ENCODE measurements around the gene ZNRF3. TPM values are rescaled to one million over a fixed set of nuclear protein-coding genes. Genes with fewer than 3 reads are reported as not detected.
"Not testable (repeated sequence)": the region's sequence is repeated elsewhere in the genome, so short reads cannot be mapped to it uniquely, and the experiment has no call there.

Gene ZNRF3
- total RNA-seq, 6 experiments from 2014 or later = 5.8 to 9.2 (median 6.9) TPM

GRCh38 chr22:28905256-28905832 is 22.0 kb downstream of the ZNRF3 start:
- no peak overlapping the region for H3K27ac ChIP-seq
- TF ChIP-seq CTCF (IDR thresholded peaks at IDR 0.05) (no peak), POLR2A (IDR thresholded peaks at IDR 0.05) (no peak)

GRCh38 chr22:28906312-28906711 is 22.9 kb downstream of the ZNRF3 start:
- DNase-seq = no peak
- 100% methylated on average over 1 of the region's 2 CpGs for WGBS (ENCODE audit: insufficient coverage, low coverage, low lambda C conversion rate, missing lambda C conversion rate)
- intact Hi-C loops (cut with DNase I) = no loop called here
- no peaks in the 10 kb centered on the region for H3K27me3 ChIP-seq
- H3K4me3 ChIP-seq = no peak overlapping the region
- no peak overlapping the region for H3K27ac ChIP-seq
- H3K9me3 ChIP-seq = no peaks in the 10 kb centered on the region
- H3K4me1 ChIP-seq = peaks cover 0 to 54% (median 17%) of the 10 kb centered on the region in 4 donors
- ATAC-seq = no peak
- TF ChIP-seq CTCF (IDR thresholded peaks at IDR 0.05) (no peak), POLR2A (IDR thresholded peaks at IDR 0.05) (no peak)
- no peaks in the 10 kb centered on the region for H3K36me3 ChIP-seq

More at GRCh38 chr22:28905256-28905832, 22.0 kb downstream of the ZNRF3 start:
- DNase-seq (no peak), ATAC-seq (peak; percentile 50 to 68 (median 58))
- H3K36me3 ChIP-seq = no peaks in the 10 kb centered on the region
- intact Hi-C loops (cut with DNase I) = no loop called here
- no peak overlapping the region for H3K4me3 ChIP-seq
- no peaks in the 10 kb centered on the region for H3K27me3 ChIP-seq
- no peaks in the 10 kb centered on the region for H3K9me3 ChIP-seq
- H3K4me1 ChIP-seq = peaks cover 0 to 45% (median 12%) of the 10 kb centered on the region in 4 donors

DNA sequence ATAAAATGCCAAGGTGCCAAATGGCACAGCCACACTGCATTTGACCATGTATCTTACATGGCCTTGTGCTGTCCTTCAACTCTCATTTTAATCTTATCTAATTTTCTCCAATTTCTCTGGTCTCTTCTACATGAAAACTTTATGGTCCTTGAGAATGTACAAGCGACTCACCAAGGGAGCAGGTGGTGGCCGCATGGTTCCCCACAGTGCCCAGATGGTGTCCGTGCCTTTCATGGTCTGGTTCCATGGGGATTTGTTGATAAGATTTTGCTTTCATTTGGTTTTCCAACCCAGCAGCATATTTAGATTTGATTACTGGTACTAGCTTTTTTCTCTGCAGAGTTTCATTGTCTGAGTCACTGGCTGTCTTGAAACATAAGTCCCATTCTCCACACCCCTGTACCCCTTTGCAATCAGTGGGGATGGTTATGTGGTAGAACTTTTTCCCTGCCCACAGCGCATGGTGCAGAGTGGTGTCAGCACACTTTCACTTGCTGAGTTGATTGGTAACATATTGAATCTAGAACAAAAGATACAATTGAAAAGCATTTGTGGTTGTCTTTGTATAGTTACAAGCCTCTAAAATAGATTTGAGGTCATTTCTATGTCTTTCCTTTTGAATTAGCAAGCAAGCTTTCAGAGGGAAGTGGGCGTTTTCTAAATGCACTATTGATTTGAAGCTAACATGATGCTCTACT is 24.1 kb downstream of the ZNRF3 start:
- Histone ChIP-seq H3K27ac (no peak overlapping the region), H3K27me3 (no peaks in the 10 kb centered on the region), H3K4me1 (peaks cover 0 to 62% (median 23%) of the 10 kb centered on the region in 4 donors), H3K36me3 (no peaks in the 10 kb centered on the region), H3K9me3 (no peaks in the 10 kb centered on the region), H3K4me3 (no peak overlapping the region)
- ATAC-seq = no peak
- intact Hi-C loops (cut with DNase I) = no loop called here
- TF ChIP-seq POLR2A (IDR thresholded peaks at IDR 0.05) = no peak
- no peak for TF ChIP-seq CTCF (IDR thresholded peaks at IDR 0.05)
- 71% methylated on average over 4 of the region's 5 CpGs for WGBS (ENCODE audit: insufficient coverage, low coverage, low lambda C conversion rate, missing lambda C conversion rate)
- no peak for DNase-seq

DNA sequence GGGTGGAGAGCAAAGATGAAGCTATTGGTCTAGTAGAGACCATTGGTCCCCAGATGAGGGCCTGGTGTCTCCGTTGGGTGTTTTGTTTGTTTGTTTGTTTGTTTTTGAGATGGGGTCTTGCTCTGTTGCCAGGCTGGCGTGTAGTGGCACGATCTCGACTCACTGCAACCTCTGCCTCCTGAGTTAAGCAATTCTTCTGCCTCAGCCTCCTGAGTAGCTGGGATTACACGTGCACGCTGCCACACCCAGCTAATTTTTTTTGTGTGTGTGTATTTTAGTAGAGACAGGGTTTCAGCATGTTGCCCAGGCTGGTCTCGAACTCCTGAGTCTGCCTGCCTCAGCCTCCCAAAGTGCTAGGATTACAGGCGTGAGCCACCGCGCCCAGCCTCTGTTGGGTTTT is 25.4 kb downstream of the ZNRF3 start:
- H3K4me1 ChIP-seq = peaks cover 0 to 54% (median 19%) of the 10 kb centered on the region in 4 donors
- H3K4me3 ChIP-seq; H3K9me3 ChIP-seq; H3K27me3 ChIP-seq; H3K27ac ChIP-seq; DNase-seq; intact Hi-C loops (cut with DNase I); H3K36me3 ChIP-seq; ATAC-seq: not testable (repeated sequence)
- 61% methylated on average over 8 of the region's 10 CpGs for WGBS (ENCODE audit: insufficient coverage, low coverage, low lambda C conversion rate, missing lambda C conversion rate)

GRCh38 chr22:28909375-28909774 is 26.0 kb downstream of the ZNRF3 start:
- WGBS (ENCODE audit: insufficient coverage, low coverage, low lambda C conversion rate, missing lambda C conversion rate) = 74% methylated on average over 4 of the region's 5 CpGs
- no peak for ATAC-seq
- H3K36me3 ChIP-seq = no peaks in the 10 kb centered on the region
- TF ChIP-seq CTCF (IDR thresholded peaks at IDR 0.05) = no peak
- no peak for TF ChIP-seq POLR2A (IDR thresholded peaks at IDR 0.05)
- no peaks in the 10 kb centered on the region for H3K9me3 ChIP-seq
- no peak for DNase-seq
- intact Hi-C loops (cut with DNase I) = no loop called here
- H3K4me3 ChIP-seq = no peak overlapping the region
- no peak overlapping the region for H3K27ac ChIP-seq
- no peaks in the 10 kb centered on the region for H3K27me3 ChIP-seq
- peaks cover 0 to 51% (median 19%) of the 10 kb centered on the region in 4 donors for H3K4me1 ChIP-seq
